WERI-Rb-1 (cell line): Measurements from ENCODE around the gene OR2AE1.

Experiments used
- DNase-seq: peaks from one replicate; pipeline ENCODE4 v3.0.0-alpha.2; 2020
- H3K27ac ChIP-seq: fragments of 250-450 bp; sonication (Bioruptor Pico); 2 replicates; pipeline ENCODE4 v1.5.1; 2020; ENCODE audit warnings: mild to moderate bottlenecking, moderate library complexity
- H3K27me3 ChIP-seq: fragments of 250-450 bp; sonication (Bioruptor Pico); 2 replicates; pipeline ENCODE4 v1.5.1; 2021; ENCODE audit warnings: mild to moderate bottlenecking, low read depth, moderate library complexity; ENCODE audit not compliant: insufficient read depth, severe bottlenecking
- H3K36me3 ChIP-seq: fragments of 250-450 bp; sonication (Bioruptor Pico); 2 replicates; pipeline ENCODE4 v1.5.1; 2020; ENCODE audit warnings: mild to moderate bottlenecking, moderate library complexity
- H3K4me3 ChIP-seq: 2 replicates; pipeline ENCODE4 v1.5.1; 2011; ENCODE audit warnings: low read depth, mild to moderate bottlenecking, control low read depth, low read length
- H3K9me3 ChIP-seq: fragments of 250-450 bp; sonication (Bioruptor Pico); 2 replicates; pipeline ENCODE4 v1.5.1; 2021; ENCODE audit warnings: mild to moderate bottlenecking, moderate library complexity; ENCODE audit not compliant: severe bottlenecking
- TF ChIP-seq, protein P1 (sequence below): IDR thresholded peaks from 2 replicates; pipeline ENCODE4 v1.5.1; 2011; ENCODE audit warnings: low read depth, mild to moderate bottlenecking, control low read depth, inconsistent platforms, low read length

OR2AE1 gene

DNA sequence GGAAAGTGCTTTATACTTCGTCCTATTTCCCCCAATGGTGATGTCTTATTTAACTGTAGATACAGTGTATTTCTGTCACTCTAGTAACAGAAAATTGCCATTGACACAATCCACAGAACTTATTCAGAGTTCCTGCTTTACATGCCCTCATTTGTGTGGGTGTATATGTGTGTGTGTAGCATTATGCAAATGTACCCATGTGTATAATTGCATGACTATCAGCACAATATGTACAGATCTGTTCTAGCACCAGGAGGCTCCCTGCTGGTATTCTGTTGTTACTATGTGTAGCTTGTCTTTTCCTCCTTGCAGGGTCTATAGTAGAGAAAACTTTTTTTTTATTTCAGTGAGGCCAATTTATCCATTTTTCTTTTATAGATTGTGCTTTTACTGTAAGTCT lies 32.5 kb downstream of the OR2AE1 start:
- Histone ChIP-seq H3K9me3 (no peaks in the 10 kb centered on the region), H3K36me3 (no peaks in the 10 kb centered on the region), H3K4me3 (no peak overlapping the region), H3K27me3 (peaks cover 34% of the 10 kb centered on the region), H3K27ac (no peak overlapping the region)
- DNase-seq = no peak
- TF ChIP-seq, protein P1, sequence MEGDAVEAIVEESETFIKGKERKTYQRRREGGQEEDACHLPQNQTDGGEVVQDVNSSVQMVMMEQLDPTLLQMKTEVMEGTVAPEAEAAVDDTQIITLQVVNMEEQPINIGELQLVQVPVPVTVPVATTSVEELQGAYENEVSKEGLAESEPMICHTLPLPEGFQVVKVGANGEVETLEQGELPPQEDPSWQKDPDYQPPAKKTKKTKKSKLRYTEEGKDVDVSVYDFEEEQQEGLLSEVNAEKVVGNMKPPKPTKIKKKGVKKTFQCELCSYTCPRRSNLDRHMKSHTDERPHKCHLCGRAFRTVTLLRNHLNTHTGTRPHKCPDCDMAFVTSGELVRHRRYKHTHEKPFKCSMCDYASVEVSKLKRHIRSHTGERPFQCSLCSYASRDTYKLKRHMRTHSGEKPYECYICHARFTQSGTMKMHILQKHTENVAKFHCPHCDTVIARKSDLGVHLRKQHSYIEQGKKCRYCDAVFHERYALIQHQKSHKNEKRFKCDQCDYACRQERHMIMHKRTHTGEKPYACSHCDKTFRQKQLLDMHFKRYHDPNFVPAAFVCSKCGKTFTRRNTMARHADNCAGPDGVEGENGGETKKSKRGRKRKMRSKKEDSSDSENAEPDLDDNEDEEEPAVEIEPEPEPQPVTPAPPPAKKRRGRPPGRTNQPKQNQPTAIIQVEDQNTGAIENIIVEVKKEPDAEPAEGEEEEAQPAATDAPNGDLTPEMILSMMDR = no peak

- no peaks in the 10 kb centered on the region for H3K9me3 ChIP-seq
- no peaks in the 10 kb centered on the region for H3K36me3 ChIP-seq
- TF ChIP-seq, protein P1 = no peak
- no peak overlapping the region for H3K4me3 ChIP-seq
- peaks cover 32% of the 10 kb centered on the region for H3K27me3 ChIP-seq
- H3K27ac ChIP-seq = no peak overlapping the region
- DNase-seq = no peak
These were observed 33.0 kb downstream of the OR2AE1 start for GRCh38 chr7:99843808-99844207.

DNA sequence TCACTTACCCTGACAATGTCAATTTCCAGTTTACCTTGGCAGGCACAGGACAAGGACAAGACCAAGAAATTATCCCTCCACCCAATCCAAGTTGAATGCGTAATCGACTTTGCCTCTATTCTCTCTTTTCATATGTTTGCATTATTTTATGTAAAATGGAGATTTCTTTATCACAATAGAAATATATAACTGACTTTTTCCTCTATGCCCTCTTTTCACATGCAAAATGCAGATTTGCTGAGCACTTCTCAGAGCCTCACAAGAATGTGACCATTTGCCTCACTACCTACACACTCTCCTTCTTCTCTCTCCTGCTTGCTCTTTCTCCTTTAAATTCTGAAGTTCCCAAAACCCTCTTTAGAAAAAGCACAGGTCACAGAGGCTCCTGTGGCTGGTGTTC lies 33.9 kb downstream of the OR2AE1 start:
- no peak overlapping the region for H3K27ac ChIP-seq
- H3K27me3 ChIP-seq = peaks cover 31% of the 10 kb centered on the region
- TF ChIP-seq, protein P1 = no peak

GRCh38 chr7:99840136-99840869 lies 36.5 kb downstream of the OR2AE1 start:
- TF ChIP-seq, protein P1 = no peak
- no peaks in the 10 kb centered on the region for H3K36me3 ChIP-seq
- DNase-seq = no peak
- peaks cover 22% of the 10 kb centered on the region for H3K27me3 ChIP-seq
- no peak overlapping the region for H3K27ac ChIP-seq
- no peak overlapping the region for H3K4me3 ChIP-seq
- no peaks in the 10 kb centered on the region for H3K9me3 ChIP-seq

More for the DNA sequence above, 33.9 kb downstream of the OR2AE1 start:
- H3K4me3 ChIP-seq = no peak overlapping the region
- no peaks in the 10 kb centered on the region for H3K36me3 ChIP-seq
- no peak for DNase-seq
- no peaks in the 10 kb centered on the region for H3K9me3 ChIP-seq

GRCh38 chr7:99839287-99840021 lies 37.4 kb downstream of the OR2AE1 start:
- no peak for DNase-seq
- H3K27me3 ChIP-seq = peaks cover 22% of the 10 kb centered on the region
- no peak overlapping the region for H3K4me3 ChIP-seq

More at GRCh38 chr7:99839287-99840021, 37.4 kb downstream of the OR2AE1 start:
- Histone ChIP-seq H3K9me3 (no peaks in the 10 kb centered on the region), H3K27ac (no peak overlapping the region), H3K36me3 (no peaks in the 10 kb centered on the region)
- TF ChIP-seq, protein P1 = no peak
